ENCODE data around the gene EPB42.

GRCh38 chr15:43225201-43225949, 4.6 kb upstream of the EPB42 start:
- peak; percentile 79 for TF ChIP-seq CTCF (IDR thresholded peaks at IDR 0.05; ENCODE audit: borderline replicate concordance, extremely low read depth, low read length, poor library complexity, severe bottlenecking)
- no peak for TF ChIP-seq EZH2 (IDR thresholded peaks at IDR 0.05; ENCODE audit: borderline replicate concordance, low read depth, low read length, severe bottlenecking)

Measured in DND-41 (cell line).